NCI-H774 (cell line): ENCODE results near the gene PMPCA.
"Not testable (repeated sequence)": the region's sequence is repeated elsewhere in the genome, so short reads cannot be mapped to it uniquely, and the experiment has no call there.

Source experiments
- DNase-seq: peaks from one replicate; lab custom pipeline; 2025; lab: John Stamatoyannopoulos, UW

The PMPCA gene

GRCh38 chr9:136394312-136395019 is 16.0 kb upstream of the PMPCA start:
- no peak for DNase-seq

- DNase-seq = no peak
These were observed 15.5 kb upstream of the PMPCA start for GRCh38 chr9:136395020-136395340.

- no peak for DNase-seq
These were observed 14.9 kb upstream of the PMPCA start for GRCh38 chr9:136395345-136396218.

- DNase-seq = no peak
These were observed 14.3 kb upstream of the PMPCA start for GRCh38 chr9:136396219-136396515.

GRCh38 chr9:136397643-136398042 is 12.8 kb upstream of the PMPCA start:
- DNase-seq = no peak

- no peak for DNase-seq
These were observed 12.2 kb upstream of the PMPCA start for GRCh38 chr9:136398286-136398685.

- DNase-seq = no peak
These were observed 11.1 kb upstream of the PMPCA start for GRCh38 chr9:136399176-136400037.

- peak; percentile 93 for DNase-seq
These were observed 10.2 kb upstream of the PMPCA start, which contains the start of gene SNAPC4 for GRCh38 chr9:136400038-136400834. Gene SNAPC4 (minus strand): TSS chr9:136400170. CDS start chr9:136398428, 1,742 bp downstream.

- DNase-seq = no peak
These were observed 9.1 kb upstream of the PMPCA start for GRCh38 chr9:136401173-136401922.

- no peak for DNase-seq
These were observed 8.4 kb upstream of the PMPCA start for GRCh38 chr9:136402067-136402466.

GRCh38 chr9:136403538-136403914 is 6.9 kb upstream of the PMPCA start:
- no peak for DNase-seq

- no peak for DNase-seq
These were observed 6.3 kb upstream of the PMPCA start for GRCh38 chr9:136403915-136404800.

GRCh38 chr9:136404801-136405136 is 5.7 kb upstream of the PMPCA start:
- no peak for DNase-seq

- DNase-seq = no peak
These were observed 5.0 kb upstream of the PMPCA start for GRCh38 chr9:136405481-136405880.

GRCh38 chr9:136405904-136406303 is 4.6 kb upstream of the PMPCA start:
- not testable (repeated sequence) for DNase-seq

GRCh38 chr9:136407061-136407460 is 3.4 kb upstream of the PMPCA start:
- not testable (repeated sequence) for DNase-seq

- no peak for DNase-seq
These were observed 2.5 kb upstream of the PMPCA start for GRCh38 chr9:136407911-136408310.

GRCh38 chr9:136409557-136410455 is 652 bp upstream of the PMPCA start:
- DNase-seq = peak; percentile 29

GRCh38 chr9:136411378-136411777 is 920 bp downstream of the PMPCA start:
- no peak for DNase-seq
